Endothelial cell of umbilical vein (primary cell): ENCODE results near the gene NINJ2. TPM values are rescaled to one million over a fixed set of nuclear protein-coding genes. Genes with fewer than 3 reads are reported as not detected.

ENCODE experiments used
- BruUV-seq: library from RNA; stranded (reverse); fragments of 400-500 nt; replicated peaks from 2 replicates; lab custom pipeline; 2021; lab: Mats Ljungman, UMichigan
- CTCF ChIA-PET: fragments of 300-600, 350-600 bp; sonication (Branson Sonifier 250); formaldehyde crosslinking; loops from one replicate; lab custom pipeline; 2021; ENCODE audit warnings: antibody characterized with exemption, inconsistent platforms; lab: Charles Lee
- POLR2A ChIA-PET: fragments of 300-600, 350-600 bp; sonication (Branson Sonifier 250); formaldehyde crosslinking; loops from one replicate; lab custom pipeline; 2021; ENCODE audit warnings: antibody characterized with exemption, inconsistent platforms; lab: Charles Lee
- DNase-seq: peaks from one replicate; pipeline ENCODE4 v3.0.0-alpha.2; 2011; ENCODE audit warnings: low read depth, low spot score
- FAIRE-seq: peaks from 2 replicates; lab custom pipeline; 2011; peaks lifted over from hg19 to GRCh38; lab: Jason Lieb, UNC
- H2AFZ ChIP-seq: 2 replicates; pipeline ENCODE4 v1.6.0; 2012; ENCODE audit warnings: low read depth, low read length, control low read depth, inconsistent platforms
- H3K27ac ChIP-seq: 2 replicates; pipeline ENCODE4 v1.5.1; 2011; ENCODE audit warnings: low read depth, mild to moderate bottlenecking, control low read depth, low read length, moderate library complexity; ENCODE audit not compliant: insufficient read depth
- H3K27me3 ChIP-seq, 2 experiments: 2 replicates each; pipeline versions ENCODE4 v1.6.0 to v1.6.1; 2011; ENCODE audit warnings: low read length in 2 of 2, mixed read lengths in 1 of 2; ENCODE audit not compliant: control insufficient read depth in 2 of 2, insufficient read depth in 2 of 2
- H3K36me3 ChIP-seq, 2 experiments: 2 replicates in 1 of 2; 3 replicates in 1 of 2; pipeline ENCODE4 v1.5.1; 2011; ENCODE audit warnings: low read length in 2 of 2, mild to moderate bottlenecking in 1 of 2, moderate library complexity in 1 of 2; ENCODE audit not compliant: control insufficient read depth in 2 of 2, insufficient read depth in 2 of 2; ENCODE audit errors: extremely low read depth in 1 of 2
- H3K4me1 ChIP-seq: 3 replicates; pipeline ENCODE4 v1.5.1; 2011; ENCODE audit warnings: mild to moderate bottlenecking, low read length; ENCODE audit not compliant: control insufficient read depth, insufficient read depth; ENCODE audit errors: extremely low read depth
- H3K4me2 ChIP-seq: 2 replicates; pipeline ENCODE4 v1.6.1; 2011; ENCODE audit warnings: low read length, control low read depth, mixed read lengths; ENCODE audit not compliant: insufficient read depth
- H3K4me3 ChIP-seq, 3 experiments: fragments of 200-600 bp in 1 of 3; sonication (generic), shearing (Covaris generic) in 1 of 3; replicated peaks in 1 of 3; 2 replicates each; pipeline ENCODE4 v1.5.1; 2011 to 2016; ENCODE audit warnings: control low read depth in 3 of 3, low read length in 3 of 3, mild to moderate bottlenecking in 2 of 3, inconsistent platforms in 1 of 3, low read depth in 1 of 3, moderate library complexity in 1 of 3; ENCODE audit not compliant: insufficient read depth in 1 of 3
- H3K79me2 ChIP-seq: 2 replicates; pipeline ENCODE4 v1.6.0; 2012; ENCODE audit warnings: low read length, inconsistent platforms; ENCODE audit not compliant: control insufficient read depth, insufficient read depth
- H3K9ac ChIP-seq: replicated peaks from 2 replicates; pipeline ENCODE3; 2011; ENCODE audit warnings: low read length, control low read depth; ENCODE audit not compliant: insufficient read depth; ENCODE audit errors: extremely low read depth
- H3K9me1 ChIP-seq: replicated peaks from 3 replicates; pipeline ENCODE4 v1.6.0; 2011; ENCODE audit warnings: mild to moderate bottlenecking, low read length; ENCODE audit not compliant: control insufficient read depth, insufficient read depth; ENCODE audit errors: extremely low read depth
- H3K9me3 ChIP-seq: replicated peaks from 2 replicates; pipeline ENCODE4 v1.5.1; 2012; ENCODE audit warnings: low read length, inconsistent platforms; ENCODE audit not compliant: control insufficient read depth, insufficient read depth
- H4K20me1 ChIP-seq: replicated peaks from 2 replicates; pipeline ENCODE3; 2011; ENCODE audit warnings: mild to moderate bottlenecking, low read length; ENCODE audit not compliant: control insufficient read depth, insufficient read depth; ENCODE audit errors: extremely low read depth
- EZH2 ChIP-seq: IDR thresholded peaks from 2 replicates; pipeline ENCODE4 v1.6.1; 2012; ENCODE audit warnings: borderline replicate concordance, low read depth, mild to moderate bottlenecking, moderate library complexity, low read length, inconsistent platforms; ENCODE audit not compliant: severe bottlenecking
- FOS ChIP-seq: IDR thresholded peaks from 2 replicates; pipeline ENCODE4 v1.6.1; 2011; ENCODE audit warnings: mild to moderate bottlenecking, low read length, moderate library complexity, borderline replicate concordance; ENCODE audit not compliant: insufficient read depth
- GATA2 ChIP-seq: IDR thresholded peaks from 2 replicates; pipeline ENCODE4 v1.7.0; 2011; ENCODE audit warnings: low read depth, mild to moderate bottlenecking, moderate library complexity, mixed read lengths, low read length; ENCODE audit not compliant: insufficient read length, insufficient read depth
- JUN ChIP-seq: IDR thresholded peaks from 2 replicates; pipeline ENCODE4 v1.6.1; 2011; ENCODE audit warnings: borderline replicate concordance, low read depth; ENCODE audit not compliant: insufficient read length, insufficient read depth
- MAX ChIP-seq: IDR thresholded peaks from 2 replicates; pipeline ENCODE4 v1.6.1; 2011; ENCODE audit not compliant: insufficient read depth, insufficient read length
- POLR2A ChIP-seq: IDR thresholded peaks from 2 replicates; pipeline ENCODE4 v1.6.1; 2012; ENCODE audit warnings: low read depth, mild to moderate bottlenecking, control low read depth, low read length
- dilution Hi-C: fragments of 300-500 bp; cut with MboI; formaldehyde crosslinking; loops from one replicate; pipeline ENCODE4 v1.15.0; 2019; ENCODE audit warnings: low sequenced_read_pairs; ENCODE audit not compliant: extremely low pct_ligation_motif_present
- intact Hi-C: fragments of 100-400 bp; cut with micrococcal nuclease; formaldehyde crosslinking; loops from one replicate; pipeline ENCODE4 v1.10.0; 2022
- polyA plus RNA-seq, 4 experiments: library from polyadenylated mRNA; depleted of rRNA in 3 of 4; stranded (reverse) in 3 of 4; unstranded in 1 of 4; fragments of >200 nt; gene quantifications; 2 replicates each; pipeline versions ENCODE4 v1.2.1 to v1.2.3, GENCODE V29; 2011 to 2012; ENCODE audit warnings: missing spikeins in 1 of 4
- total RNA-seq: library from RNA; stranded (reverse); gene quantifications from 2 replicates; pipeline ENCODE4 v1.2.3, GENCODE V29; 2021

Gene NINJ2
- total and polyA plus RNA-seq, 2 donors (not counting 3 experiments of a cell fraction or from before 2014, with no cell fraction given): 0.75 to 4.4 TPM

DNA sequence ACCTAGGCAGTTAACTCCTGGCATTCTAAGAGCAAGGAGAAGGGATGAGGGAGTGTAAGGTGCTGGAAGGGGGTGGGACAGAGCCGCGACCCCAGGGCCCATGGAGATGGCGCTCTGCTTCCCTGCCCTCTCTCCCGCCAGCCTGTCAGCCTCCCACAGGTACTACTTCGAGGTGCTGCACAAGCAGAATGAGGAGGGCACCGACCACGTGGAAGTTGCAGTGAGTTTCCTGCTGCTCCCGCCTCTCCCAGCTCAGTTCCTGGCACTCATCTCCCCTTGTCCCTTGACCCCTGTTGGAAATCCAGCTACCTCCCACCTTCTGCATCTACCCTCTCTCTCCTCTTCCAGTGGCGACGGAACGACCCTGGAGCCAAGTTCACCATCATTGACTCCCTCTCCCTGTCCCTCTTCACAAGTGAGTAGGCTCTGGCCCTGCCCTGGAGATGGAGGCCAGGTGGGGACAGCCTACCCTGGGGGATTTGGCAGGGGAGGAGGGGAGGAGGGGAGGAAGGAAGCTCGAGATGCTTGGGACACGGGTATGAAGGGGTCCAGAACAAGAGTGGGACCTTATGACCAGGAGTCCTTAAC lies 115.3 kb downstream of the NINJ2 start:
- Histone ChIP-seq H3K9ac (no peak overlapping the region), H3K9me3 (no peaks in the 10 kb centered on the region), H3K9me1 (no peaks in the 10 kb centered on the region), H3K4me1 (peaks cover 9% of the 10 kb centered on the region), H3K27me3 (peaks cover 0 to 16% of the 10 kb centered on the region in 2 experiments), H3K79me2 (no peaks in the 10 kb centered on the region), H3K4me2 (no peak overlapping the region), H3K4me3 (no peak overlapping the region), H3K36me3 (no peaks in the 10 kb centered on the region), H3K27ac (no peak overlapping the region), H2AFZ (no peak overlapping the region), H4K20me1 (no peaks in the 10 kb centered on the region)
- CTCF ChIA-PET: interaction anchor here (0.8 to 3.5 kb wide), 8 partner anchors 8 to 146 kb away, joined by 3 to 173 read pairs (median 9); partner anchors contain the start of gene CCDC77
- POLR2A ChIA-PET: no interaction called here
- no TSS peak for BruUV-seq
- intact Hi-C loops: loop anchor here (1.0 kb wide), 2 partner anchors 95 to 106 kb away; no protein-coding TSS in a partner anchor
- DNase-seq (no peak), FAIRE-seq (no peak)
- dilution Hi-C loops: no loop called here
- TF ChIP-seq JUN (no peak), EZH2 (no peak), POLR2A (no peak), GATA2 (no peak), FOS (no peak), MAX (no peak)
